Subcutaneous adipose tissue (tissue), 4 donors: Measurements from ENCODE around the gene TPST2. TPM values are rescaled to one million over a fixed set of nuclear protein-coding genes. Genes with fewer than 3 reads are reported as not detected.

Experiments used
- total RNA-seq, 4 donors: library from RNA; depleted of rRNA; stranded (reverse); fragments of >200 nt; gene quantifications; one replicate each; pipeline ENCODE4 v1.1.0, GENCODE V29; 2016
- TF ChIP-seq, protein P1 (sequence below): fragments of 450-650 bp; IDR thresholded peaks from one replicate; pipeline ENCODE4 v1.5.1; 2016; ENCODE audit warnings: low read depth, mild to moderate bottlenecking, control low read depth, antibody characterized with exemption, moderate library complexity

TPST2 gene
- total RNA-seq, 4 donors from 2014 or later = 39.1 to 74.6 (median 48.3) TPM

DNA sequence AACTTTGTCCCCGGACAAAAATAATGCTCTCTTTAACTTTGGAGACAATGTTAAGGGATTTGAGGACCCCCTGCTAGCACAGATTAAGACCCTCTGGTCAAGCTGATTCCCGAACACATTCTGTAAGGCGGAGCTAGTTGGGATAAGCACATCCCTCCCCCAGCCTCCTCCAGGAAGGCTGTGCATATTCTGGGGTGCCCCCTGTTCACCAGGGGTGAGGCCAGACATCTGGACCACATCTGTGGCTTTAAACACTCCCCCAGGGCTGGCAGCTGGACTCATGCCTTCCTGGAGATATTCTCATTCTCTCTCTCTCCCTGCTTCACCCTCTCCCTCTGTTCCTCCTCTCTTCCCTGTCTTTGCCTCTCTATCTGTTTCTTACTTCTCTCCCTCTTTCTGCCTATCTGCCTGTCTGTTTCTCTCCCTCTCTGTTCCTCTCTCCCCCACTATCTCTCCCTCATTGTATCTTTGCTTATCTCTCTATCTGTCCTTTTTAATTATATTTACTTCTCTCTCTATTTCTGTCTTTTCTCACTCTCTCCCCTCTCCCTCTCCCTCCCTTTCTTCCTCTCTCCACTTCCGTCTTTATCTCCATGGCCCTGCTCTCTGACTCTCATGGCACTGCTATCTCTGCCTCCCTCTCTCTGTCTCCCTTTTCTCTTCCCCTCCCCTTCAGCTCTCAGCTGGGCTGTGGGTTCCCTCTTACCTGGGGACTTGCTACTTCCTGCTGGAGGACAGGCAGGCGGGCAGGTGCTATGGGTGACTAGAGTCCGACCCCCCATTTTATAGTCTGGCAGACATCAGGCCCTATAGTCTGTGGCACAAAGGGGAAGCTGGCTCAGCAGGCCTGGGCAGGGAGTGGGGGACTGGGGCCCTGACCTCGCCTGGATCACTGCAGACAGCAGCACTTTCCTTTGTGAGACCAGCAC, 27.6 kb upstream of the TPST2 start, which contains the start of gene CRYBB1:
CRYBB1 (minus strand) TSS at position 757 of the 929 bp plus-strand sequence. CDS start 1,708 bp downstream, outside the sequence.
- TF ChIP-seq, protein P1, sequence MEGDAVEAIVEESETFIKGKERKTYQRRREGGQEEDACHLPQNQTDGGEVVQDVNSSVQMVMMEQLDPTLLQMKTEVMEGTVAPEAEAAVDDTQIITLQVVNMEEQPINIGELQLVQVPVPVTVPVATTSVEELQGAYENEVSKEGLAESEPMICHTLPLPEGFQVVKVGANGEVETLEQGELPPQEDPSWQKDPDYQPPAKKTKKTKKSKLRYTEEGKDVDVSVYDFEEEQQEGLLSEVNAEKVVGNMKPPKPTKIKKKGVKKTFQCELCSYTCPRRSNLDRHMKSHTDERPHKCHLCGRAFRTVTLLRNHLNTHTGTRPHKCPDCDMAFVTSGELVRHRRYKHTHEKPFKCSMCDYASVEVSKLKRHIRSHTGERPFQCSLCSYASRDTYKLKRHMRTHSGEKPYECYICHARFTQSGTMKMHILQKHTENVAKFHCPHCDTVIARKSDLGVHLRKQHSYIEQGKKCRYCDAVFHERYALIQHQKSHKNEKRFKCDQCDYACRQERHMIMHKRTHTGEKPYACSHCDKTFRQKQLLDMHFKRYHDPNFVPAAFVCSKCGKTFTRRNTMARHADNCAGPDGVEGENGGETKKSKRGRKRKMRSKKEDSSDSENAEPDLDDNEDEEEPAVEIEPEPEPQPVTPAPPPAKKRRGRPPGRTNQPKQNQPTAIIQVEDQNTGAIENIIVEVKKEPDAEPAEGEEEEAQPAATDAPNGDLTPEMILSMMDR = no peak

DNA sequence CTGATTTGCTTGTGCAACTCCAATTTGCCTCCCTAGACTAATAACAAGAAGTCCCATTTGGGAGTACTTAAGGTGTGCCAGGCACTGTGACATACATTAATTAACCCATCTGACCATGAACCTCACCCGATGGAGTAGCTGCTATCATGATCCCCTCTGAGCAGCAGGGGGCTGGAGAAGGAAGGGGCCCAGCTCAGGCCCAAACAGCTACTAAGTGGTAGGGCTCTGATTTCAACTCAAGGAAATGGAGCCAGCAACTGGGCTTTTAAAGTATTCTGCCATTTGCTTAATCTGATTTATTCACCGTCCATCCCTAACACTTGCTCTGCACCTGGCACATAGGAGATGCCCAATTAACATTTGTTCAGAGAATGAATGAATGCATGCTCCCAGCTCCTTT, 26.7 kb upstream of the TPST2 start:
- TF ChIP-seq, protein P1 = no peak

GRCh38 chr22:26615830-26616435, 26.0 kb upstream of the TPST2 start:
- TF ChIP-seq, protein P1 = no peak

GRCh38 chr22:26615149-26615548, 25.2 kb upstream of the TPST2 start:
- TF ChIP-seq, protein P1 = no peak

- TF ChIP-seq, protein P1 = no peak
Measured at GRCh38 chr22:26614322-26614721, 24.4 kb upstream of the TPST2 start.

DNA sequence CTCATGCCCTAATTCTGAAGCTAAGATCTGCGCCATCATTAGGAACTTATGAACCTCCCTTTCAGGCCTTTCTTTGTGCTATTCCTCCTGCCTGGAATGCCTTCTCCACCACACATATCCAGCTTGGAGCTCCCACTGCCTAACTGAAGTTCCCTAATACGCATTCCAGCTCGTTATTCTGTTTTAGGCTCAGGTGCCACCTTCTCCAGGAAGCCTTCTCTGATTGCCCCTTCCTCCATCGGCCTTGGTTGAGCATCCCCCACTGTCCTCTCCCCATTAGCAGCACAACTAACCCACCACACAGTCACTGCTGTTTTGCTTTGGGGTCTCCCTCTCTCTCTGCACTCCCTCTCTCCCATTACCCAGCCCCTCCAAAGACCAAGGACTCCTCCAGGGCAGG, 22.7 kb upstream of the TPST2 start:
- TF ChIP-seq, protein P1 = no peak

DNA sequence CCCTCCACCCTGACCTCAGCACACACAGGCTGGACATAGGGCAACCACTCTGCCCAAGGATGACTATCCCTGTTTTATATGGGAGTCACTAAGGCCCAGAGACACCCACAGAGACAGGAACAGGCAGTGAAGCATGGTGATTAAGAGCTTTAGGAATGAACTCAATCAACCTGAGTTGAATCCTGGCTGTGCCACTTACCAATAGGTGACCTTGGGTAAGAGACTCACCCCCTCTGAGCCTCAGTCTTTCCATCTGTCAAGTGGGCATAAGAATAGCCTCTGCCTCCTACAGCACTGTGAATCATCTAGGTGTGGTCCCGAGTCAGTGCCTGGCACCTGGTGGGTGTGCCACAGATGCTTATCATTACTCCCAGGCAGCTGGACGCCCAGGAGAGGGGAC, 21.1 kb upstream of the TPST2 start:
- TF ChIP-seq, protein P1 = no peak
